ENCODE results near the gene C2CD4C.

GRCh38 chr19:407511-408440 lies 1.2 kb downstream of the C2CD4C start:
- TF ChIP-seq CTCF (IDR thresholded peaks at IDR 0.05 in 2 of 3, conservative IDR thresholded peaks at IDR 0.05 in 1 of 3; ENCODE audit: control insufficient read depth in 2 of 3, extremely low read depth in 1 of 3, insufficient read depth in 1 of 3, low read depth in 3 of 3, low read length in 3 of 3) (no peak), BRCA1 (IDR thresholded peaks at IDR 0.05; ENCODE audit: low read depth, low read length) (no peak), ZBED1 (IDR thresholded peaks at IDR 0.05; ENCODE audit: borderline replicate concordance) (no peak), RFX5 (IDR thresholded peaks at IDR 0.05; ENCODE audit: low read depth, low read length) (no peak), CEBPB (IDR thresholded peaks at IDR 0.05; ENCODE audit: borderline replicate concordance in 1 of 2, low read depth in 2 of 2, low read length in 2 of 2) (no peak), FOS (IDR thresholded peaks at IDR 0.05; ENCODE audit: borderline replicate concordance, extremely low read depth, insufficient read length) (no peak), ZNF274 (IDR thresholded peaks at IDR 0.05; ENCODE audit: insufficient read depth, insufficient read length) (no peak), NFIC (IDR thresholded peaks at IDR 0.05; ENCODE audit: low read depth, low read length) (no peak)
